GM12878 (cell line): ENCODE results near the gene ELAVL1. TPM values are rescaled to one million over a fixed set of nuclear protein-coding genes. Genes with fewer than 3 reads are reported as not detected.

Source experiments
- ATAC-seq: fragments of 200-7000 bp; cut with Tn5 transposase; 3 replicates; pipeline ENCODE4 v1.9.1; 2020; ENCODE audit warnings: mild to moderate bottlenecking, moderate library complexity
- BruUV-seq: library from RNA; stranded (reverse); fragments of 400-500 nt; replicated peaks from 2 replicates; lab custom pipeline; 2021; lab: Mats Ljungman, UMichigan
- CTCF ChIA-PET: fragments of 300-600 bp; sonication (Branson Sonifier 250); formaldehyde crosslinking; extraction: SDS; loops from one replicate; lab custom pipeline; 2021; ENCODE audit warnings: inconsistent platforms; lab: Yijun Ruan, JAX
- POLR2A ChIA-PET: fragments of 350-600 bp; formaldehyde crosslinking; extraction: SDS; loops from one replicate; lab custom pipeline; 2021; ENCODE audit warnings: inconsistent platforms; lab: Charles Lee
- RAD21 ChIA-PET: fragments of 300-600 bp; sonication (Branson Sonifier 250); formaldehyde crosslinking; loops from one replicate; lab custom pipeline; 2023; ENCODE audit warnings: antibody characterized with exemption; ENCODE audit not compliant: unreplicated experiment; lab: Charles Lee
- SMC1A ChIA-PET: fragments of 300-600 bp; sonication (Branson Sonifier 250); formaldehyde crosslinking; loops from one replicate; lab custom pipeline; 2023; ENCODE audit not compliant: unreplicated experiment, uncharacterized antibody; lab: Charles Lee
- DNase-seq: peaks from one replicate; pipeline ENCODE4 v3.0.0-alpha.2; 2011; ENCODE audit warnings: low read depth, low spot score
- FAIRE-seq: peaks from 3 replicates; lab custom pipeline; 2011; peaks lifted over from hg19 to GRCh38; lab: Jason Lieb, UNC
- H2AFZ ChIP-seq: 2 replicates; pipeline ENCODE4 v1.6.0; 2011; ENCODE audit warnings: low read depth, low read length, control low read depth; ENCODE audit not compliant: control insufficient read depth
- H3K27ac ChIP-seq: 2 replicates; pipeline ENCODE4 v1.5.1; 2011; ENCODE audit warnings: control low read depth; ENCODE audit not compliant: control insufficient read depth, insufficient read depth
- H3K27me3 ChIP-seq, 2 experiments: replicated peaks in 1 of 2; 2 replicates each; pipeline versions ENCODE4 v1.6.0 to v1.6.1; 2011; ENCODE audit warnings: low read length in 1 of 2; ENCODE audit not compliant: control insufficient read depth in 2 of 2, insufficient read depth in 2 of 2
- H3K36me3 ChIP-seq, 2 experiments: 2 replicates each; pipeline ENCODE4 v1.5.1; 2011; ENCODE audit warnings: low read length in 1 of 2; ENCODE audit not compliant: control insufficient read depth in 2 of 2, insufficient read depth in 2 of 2
- H3K4me1 ChIP-seq: 2 replicates; pipeline ENCODE4 v1.6.1; 2011; ENCODE audit warnings: mild to moderate bottlenecking, low read length, moderate library complexity, mixed read lengths; ENCODE audit not compliant: control insufficient read depth, insufficient read depth
- H3K4me2 ChIP-seq: 2 replicates; pipeline ENCODE4 v1.6.0; 2011; ENCODE audit warnings: control low read depth; ENCODE audit not compliant: control insufficient read depth, insufficient read depth
- H3K4me3 ChIP-seq: fragments of 200-600 bp; sonication (generic); 2 replicates; pipeline ENCODE4 v1.5.1; 2016
- H3K79me2 ChIP-seq: 2 replicates; pipeline ENCODE4 v1.6.0; 2011; ENCODE audit warnings: low read length; ENCODE audit not compliant: control insufficient read depth, insufficient read depth
- H3K9ac ChIP-seq: 2 replicates; pipeline ENCODE4 v1.8.0; 2011; ENCODE audit warnings: low read length, control low read depth, mixed read lengths; ENCODE audit not compliant: control insufficient read depth, insufficient read depth
- H3K9me3 ChIP-seq: replicated peaks from 3 replicates; pipeline ENCODE4 v1.5.1; 2011; ENCODE audit warnings: mild to moderate bottlenecking, low read length; ENCODE audit not compliant: control insufficient read depth, insufficient read depth
- H4K20me1 ChIP-seq: 2 replicates; pipeline ENCODE4 v1.6.0; 2011; ENCODE audit not compliant: control insufficient read depth, insufficient read depth
- CEBPB ChIP-seq, 2 experiments: fragments of 150-350 bp in 1 of 2; IDR thresholded peaks; 2 replicates each; pipeline ENCODE4 v1.6.1; 2012 to 2014; ENCODE audit warnings: low read depth in 2 of 2, low read length in 2 of 2, borderline replicate concordance in 1 of 2, inconsistent platforms in 1 of 2
- HDAC2 ChIP-seq: fragments of 200-600 bp; sonication (generic); IDR thresholded peaks from 2 replicates; pipeline ENCODE4 v1.6.1; 2017
- NFXL1 ChIP-seq: fragments of 450-650 bp; IDR thresholded peaks from 2 replicates; pipeline ENCODE4 v1.6.1; 2017; ENCODE audit warnings: antibody characterized with exemption, mild to moderate bottlenecking, borderline replicate concordance
- PBX3 ChIP-seq: IDR thresholded peaks from 2 replicates; pipeline ENCODE4 v1.6.1; 2011; ENCODE audit warnings: mild to moderate bottlenecking, low read depth, low read length, moderate library complexity; ENCODE audit not compliant: insufficient replicate concordance
- PRDM15 ChIP-seq: fragments of 450-650 bp; formaldehyde crosslinking; IDR thresholded peaks from 2 replicates; pipeline ENCODE4 v1.4.0; 2020; ENCODE audit warnings: mild to moderate bottlenecking, moderate library complexity
- SMAD1 ChIP-seq: fragments of 450-650 bp; IDR thresholded peaks from 2 replicates; pipeline ENCODE4 v1.6.1; 2018; ENCODE audit warnings: mild to moderate bottlenecking, low read depth; ENCODE audit not compliant: partially characterized antibody
- STAT1 ChIP-seq: fragments of 450-650 bp; conservative IDR thresholded peaks from 2 replicates; pipeline ENCODE4 v1.6.1; 2014; ENCODE audit warnings: antibody characterized with exemption, mild to moderate bottlenecking
- SUPT20H ChIP-seq: IDR thresholded peaks from 2 replicates; pipeline ENCODE4 v1.6.1; 2011; ENCODE audit warnings: low read depth, mild to moderate bottlenecking, low read length, moderate library complexity, borderline replicate concordance; ENCODE audit not compliant: control insufficient read depth
- TCF12 ChIP-seq: IDR thresholded peaks from 2 replicates; pipeline ENCODE4 v1.6.1; 2011; ENCODE audit warnings: low read depth, mild to moderate bottlenecking, low read length
- ZBTB11 ChIP-seq: fragments of 450-650 bp; formaldehyde crosslinking; IDR thresholded peaks from 2 replicates; pipeline ENCODE4 v1.5.0; 2022; ENCODE audit warnings: mild to moderate bottlenecking, missing genetic modification characterization
- ZNF592 ChIP-seq: fragments of 450-650 bp; IDR thresholded peaks from 2 replicates; pipeline ENCODE4 v1.6.1; 2017; ENCODE audit warnings: mild to moderate bottlenecking, moderate library complexity
- WGBS: methylation state at CpG from one replicate; pipeline ENCODE4 v1.1.6; 2016; ENCODE audit warnings: low lambda C conversion rate; ENCODE audit not compliant: insufficient replicate concordance, insufficient coverage; ENCODE audit errors: missing lambda C conversion rate; 5-methylcytosine and 5-hydroxymethylcytosine counted together
- in situ Hi-C: fragments of 300-500 bp; cut with MboI; formaldehyde crosslinking; loops from 9 replicates; pipeline ENCODE4 v1.14.3; 2018; ENCODE audit warnings: mixed read lengths
- intact Hi-C: fragments of 100-400 bp; cut with micrococcal nuclease; formaldehyde crosslinking; loops from one replicate; pipeline ENCODE4 v1.14.2; 2022; ENCODE audit not compliant: unreplicated experiment
- polyA plus RNA-seq, 11 experiments: library from polyadenylated mRNA; depleted of rRNA in 4 of 11; unstranded in 6 of 11; stranded (reverse) in 5 of 11; fragments of >200 nt; fragmentation: Nextera tagmentation in 4 of 11; fragmentation: Illumina TruSeq in 1 of 11; extraction: Ambion mirVana in 4 of 11; extraction: Trizol in 1 of 11; gene quantifications; 1 replicate in 1 of 11; 2 replicates in 10 of 11; pipeline versions ENCODE4 v1.2.1 to v1.2.3, GENCODE V29; 2011 to 2016; ENCODE audit warnings: inconsistent platforms in 2 of 11, missing spikeins in 2 of 11, low read depth in 1 of 11
- total RNA-seq, 4 experiments: library from RNA; depleted of rRNA in 3 of 4; stranded (reverse); fragments of >200 nt in 3 of 4; fragmentation: Illumina TruSeq in 1 of 4; extraction: Trizol in 1 of 4; gene quantifications; 2 replicates each; pipeline versions ENCODE4 v1.2.1 to v1.2.3, GENCODE V29; 2013 to 2021

ELAVL1 gene
- total and polyA plus RNA-seq, 10 of the 15 experiments (the other 5 are each of a cell fraction or from before 2014, with no cell fraction given) = 7.4 to 155 (median 70.3) TPM

DNA sequence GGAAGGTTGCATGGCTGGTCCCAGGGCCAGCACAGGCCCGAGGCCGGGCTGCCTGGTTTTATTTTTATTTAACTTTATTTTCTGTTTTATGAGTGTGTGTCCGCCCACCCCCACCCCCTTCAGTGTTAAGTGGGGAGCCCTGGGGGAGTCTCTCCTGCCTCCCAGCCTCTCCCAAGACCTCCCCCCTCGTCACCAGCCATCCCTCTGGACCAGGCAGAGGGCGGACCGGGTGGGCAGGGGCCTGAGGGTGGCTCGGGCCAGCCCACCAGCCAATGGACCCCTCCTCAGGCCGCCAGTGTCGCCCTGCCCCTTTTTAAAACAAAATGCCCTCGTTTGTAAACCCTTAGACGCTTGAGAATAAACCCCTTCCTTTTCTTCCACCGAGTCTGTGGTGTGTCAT is 91.3 kb downstream of the ELAVL1 start:
- 54% methylated on average over 12 of the region's 12 CpGs for WGBS
- Histone ChIP-seq H3K27me3 (peaks cover 8 to 21% of the 10 kb centered on the region in 2 experiments), H3K9ac (no peak overlapping the region), H3K4me3 (no peak overlapping the region), H3K79me2 (no peaks in the 10 kb centered on the region), H3K4me1 (no peaks in the 10 kb centered on the region), H3K9me3 (no peaks in the 10 kb centered on the region; the same call in 2 of the 3 replicates), H3K36me3 (peaks cover 0 to 14% of the 10 kb centered on the region in 2 experiments; a peak in 3 of 4 replicates), H3K4me2 (no peak overlapping the region), H2AFZ (no peak overlapping the region), H4K20me1 (no peaks in the 10 kb centered on the region), H3K27ac (no peak overlapping the region)
- FAIRE-seq (no peak), DNase-seq (no peak), ATAC-seq (no peak)
- intact Hi-C loops = no loop called here
- RAD21 ChIA-PET = no interaction called here
- CTCF ChIA-PET = no interaction called here
- SMC1A ChIA-PET = no interaction called here
- in situ Hi-C loops = no loop called here
- POLR2A ChIA-PET = no interaction called here
- BruUV-seq = no TSS peak
- TF ChIP-seq NFXL1 (no peak), TCF12 (no peak), ZBTB11 (CRISPR knock-in tag) (no peak), HDAC2 (no peak), ZNF592 (no peak), STAT1 (no peak), SMAD1 (no peak), CEBPB (IDR thresholded peaks at IDR 0.05; ENCODE audit: borderline replicate concordance in 1 of 2, low read depth in 2 of 2, low read length in 2 of 2) (no peak), PBX3 (no peak), SUPT20H (no peak), PRDM15 (CRISPR knock-in tag) (no peak)
